ENCODE results near the gene FARSB. TPM values are rescaled to one million over a fixed set of nuclear protein-coding genes. Genes with fewer than 3 reads are reported as not detected.
A peak's percentile ranks its signal among the peaks of the same experiment; 100 is the strongest.

Gene FARSB
- total RNA-seq = 4.4 TPM

DNA sequence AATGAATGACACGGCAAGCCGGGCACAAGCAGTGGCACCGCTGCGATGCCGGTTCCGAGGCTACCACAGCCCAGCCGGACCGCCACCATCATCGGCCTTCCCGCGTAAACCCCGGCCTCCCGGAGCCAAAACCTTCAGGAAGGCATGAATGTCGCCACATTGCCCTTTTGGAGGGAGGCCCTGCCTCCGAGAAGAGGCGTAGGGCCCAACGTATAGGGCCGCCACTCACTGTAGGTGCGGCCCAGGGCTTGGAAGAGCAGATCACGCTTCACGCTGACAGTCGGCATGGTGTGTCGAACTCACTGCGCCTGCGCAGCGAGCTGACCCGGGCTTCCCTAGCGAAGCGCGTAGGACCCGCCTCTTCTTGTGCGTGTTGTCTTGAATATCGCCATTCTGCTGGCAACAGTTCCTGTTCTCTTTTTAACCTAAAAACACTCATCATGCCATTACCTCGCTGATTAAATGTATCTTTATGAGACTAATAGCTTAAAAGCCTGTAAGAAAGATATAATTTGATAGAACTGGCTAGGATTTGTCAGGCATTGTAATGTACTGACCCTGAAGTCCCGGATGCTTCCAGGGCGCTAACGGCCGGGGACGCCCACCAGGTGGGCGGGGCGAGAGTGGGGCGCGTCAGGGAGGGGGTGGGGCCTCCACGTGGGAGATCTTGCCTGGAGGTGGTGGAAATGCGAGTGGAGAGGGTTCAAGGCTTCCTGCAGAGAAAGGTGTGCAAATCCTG is at the start of gene FARSB:
TSS of gene FARSB (minus strand) at position 306 of the 739 bp plus-strand sequence. CDS start at position 287, 19 bp downstream.
- Histone ChIP-seq H3K9me3 (no peaks in the 10 kb centered on the region), H3K27ac (peak within 1 kb of the TSS; percentile 82 to 85), H3K4me1 (peaks cover 3 to 12% of the 10 kb centered on the region in 2 donors), H3K27me3 (no peaks in the 10 kb centered on the region), H3K36me3 (no peaks in the 10 kb centered on the region), H3K4me3 (peak within 1 kb of the TSS; percentile 68 to 88)
- intact Hi-C loops (cut with DNase I) = loop anchor here (1.0 to 10.0 kb wide), 2 partner anchors 204 to 1289 kb away; partner anchors contain the start of gene WDFY1
- peak; percentile 65 to 96 for DNase-seq (ENCODE audit: low spot score in 2 of 2)
- TF ChIP-seq CTCF (IDR thresholded peaks at IDR 0.05) = no peak

DNA sequence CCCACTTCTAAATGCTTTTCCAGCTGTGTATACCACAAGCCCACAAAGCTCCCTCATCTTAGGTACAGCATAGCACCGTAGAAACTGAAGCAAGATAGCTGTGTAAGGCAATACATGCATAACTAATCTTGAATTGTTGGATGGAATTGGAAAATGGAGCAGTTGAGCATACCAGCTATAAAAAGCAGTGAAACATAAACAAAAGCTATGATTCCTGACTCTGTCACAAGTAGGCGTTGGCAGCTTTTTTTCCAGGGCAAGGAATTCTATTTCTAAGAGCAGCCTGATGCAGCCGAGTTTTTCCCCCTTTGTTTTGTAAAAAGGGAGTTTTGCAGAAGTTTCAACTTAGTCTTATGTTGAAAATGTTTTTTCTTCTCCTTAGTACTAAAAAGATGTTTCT is 48.0 kb upstream of the FARSB start:
- no peaks in the 10 kb centered on the region for H3K36me3 ChIP-seq
- peak overlapping the region in 1 of 2 donors; percentile 18 for H3K4me3 ChIP-seq
- DNase-seq (ENCODE audit: low spot score in 2 of 2) = no peak
- H3K27me3 ChIP-seq = no peaks in the 10 kb centered on the region
- intact Hi-C loops (cut with DNase I) = no loop called here
- no peaks in the 10 kb centered on the region for H3K9me3 ChIP-seq
- H3K27ac ChIP-seq = peak overlapping the region; percentile 75 to 78
- no peak for TF ChIP-seq CTCF (IDR thresholded peaks at IDR 0.05)
- H3K4me1 ChIP-seq = peaks cover 0 to 21% of the 10 kb centered on the region in 2 donors

GRCh38 chr2:222703091-222703490 is 47.2 kb upstream of the FARSB start:
- Histone ChIP-seq H3K36me3 (no peaks in the 10 kb centered on the region), H3K27me3 (no peaks in the 10 kb centered on the region), H3K27ac (peak overlapping the region; percentile 75 to 78), H3K4me1 (peaks cover 0 to 21% of the 10 kb centered on the region in 2 donors), H3K9me3 (no peaks in the 10 kb centered on the region), H3K4me3 (no peak overlapping the region)
- intact Hi-C loops (cut with DNase I) = no loop called here
- no peak for TF ChIP-seq CTCF (IDR thresholded peaks at IDR 0.05)
- no peak for DNase-seq (ENCODE audit: low spot score in 2 of 2)

- Histone ChIP-seq H3K27me3 (no peaks in the 10 kb centered on the region), H3K4me3 (no peak overlapping the region), H3K27ac (no peak overlapping the region), H3K36me3 (no peaks in the 10 kb centered on the region), H3K9me3 (no peaks in the 10 kb centered on the region), H3K4me1 (peaks cover 0 to 11% of the 10 kb centered on the region in 2 donors)
- TF ChIP-seq CTCF (IDR thresholded peaks at IDR 0.05) = no peak
- intact Hi-C loops (cut with DNase I) = no loop called here
- DNase-seq (ENCODE audit: low spot score in 2 of 2) = no peak
Measured at GRCh38 chr2:222701721-222702131, 45.8 kb upstream of the FARSB start.

DNA sequence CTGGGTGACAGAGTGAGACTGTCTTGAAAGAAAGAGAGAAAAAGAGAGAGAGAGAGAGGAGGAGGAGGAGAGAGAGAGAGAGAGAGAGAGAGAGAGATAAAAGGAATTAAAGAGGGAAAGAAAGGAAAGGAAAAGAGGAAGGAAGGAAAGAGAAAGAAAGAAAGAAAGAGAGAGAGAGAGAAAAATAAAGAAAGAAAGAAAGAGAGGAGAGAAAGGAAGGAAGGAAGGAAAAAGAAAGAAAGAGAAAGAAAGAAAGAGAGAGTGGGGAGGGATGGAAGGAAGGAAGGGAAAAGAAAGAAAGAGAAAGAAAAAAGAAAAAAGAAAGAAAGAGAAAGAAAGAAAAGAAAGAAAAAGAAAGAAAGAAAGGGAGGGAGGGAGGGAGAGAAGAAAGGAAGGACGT is 45.3 kb upstream of the FARSB start:
- Histone ChIP-seq H3K27me3 (no peaks in the 10 kb centered on the region), H3K9me3 (no peaks in the 10 kb centered on the region), H3K36me3 (no peaks in the 10 kb centered on the region), H3K4me3 (no peak overlapping the region), H3K4me1 (peaks cover 0 to 10% of the 10 kb centered on the region in 2 donors), H3K27ac (no peak overlapping the region)
- TF ChIP-seq CTCF (IDR thresholded peaks at IDR 0.05) = no peak
- DNase-seq (ENCODE audit: low spot score in 2 of 2) = no peak
- intact Hi-C loops (cut with DNase I) = no loop called here
